Fibroblast of lung (primary cell): ENCODE results near the gene CD1E. TPM values are rescaled to one million over a fixed set of nuclear protein-coding genes. Genes with fewer than 3 reads are reported as not detected.

Experiments
- DNase-seq, 2 donors: peaks; one replicate each; pipeline versions ENCODE4 v3.0.0 to v3.0.0-alpha.2; 2010; ENCODE audit warnings: low read depth in 2 of 2
- H2AFZ ChIP-seq: 2 replicates; pipeline ENCODE4 v1.5.1; 2012; ENCODE audit warnings: low read length, control low read depth, inconsistent platforms
- H3K27ac ChIP-seq: 2 replicates; pipeline ENCODE4 v1.5.1; 2011; ENCODE audit warnings: low read length, control low read depth; ENCODE audit not compliant: insufficient read depth
- H3K27me3 ChIP-seq: 2 replicates; pipeline ENCODE4 v1.5.1; 2011; ENCODE audit warnings: mild to moderate bottlenecking, low read length; ENCODE audit not compliant: control insufficient read depth, insufficient read depth
- H3K36me3 ChIP-seq: 2 replicates; pipeline ENCODE4 v1.5.1; 2011; ENCODE audit warnings: low read length; ENCODE audit not compliant: control insufficient read depth, insufficient read depth
- H3K4me1 ChIP-seq: 2 replicates; pipeline ENCODE4 v1.5.1; 2011; ENCODE audit warnings: low read length; ENCODE audit not compliant: control insufficient read depth, insufficient read depth; ENCODE audit errors: extremely low read depth
- H3K4me2 ChIP-seq: 2 replicates; pipeline ENCODE4 v1.5.1; 2011; ENCODE audit warnings: low read length, control low read depth; ENCODE audit not compliant: insufficient read depth; ENCODE audit errors: extremely low read depth
- H3K4me3 ChIP-seq, 4 experiments: fragments of 200-600 bp in 1 of 4; sonication (generic) in 1 of 4; replicated peaks in 1 of 4; 2 replicates each; pipeline ENCODE4 v1.5.1; 2011 to 2016; ENCODE audit warnings: low read length in 4 of 4, low read depth in 3 of 4, mild to moderate bottlenecking in 3 of 4, control low read depth in 2 of 4, inconsistent platforms in 1 of 4, mixed read lengths in 1 of 4; ENCODE audit not compliant: insufficient read depth in 1 of 4; ENCODE audit errors: control extremely low read depth in 1 of 4
- H3K79me2 ChIP-seq: 2 replicates; pipeline ENCODE4 v1.5.1; 2012; ENCODE audit warnings: mild to moderate bottlenecking, low read length, inconsistent platforms; ENCODE audit not compliant: control insufficient read depth, insufficient read depth
- H3K9ac ChIP-seq: 2 replicates; pipeline ENCODE4 v1.5.1; 2011; ENCODE audit warnings: mild to moderate bottlenecking, low read length, control low read depth; ENCODE audit not compliant: insufficient read depth
- H3K9me3 ChIP-seq: 2 replicates; pipeline ENCODE4 v1.5.1; 2012; ENCODE audit warnings: low read depth, low read length; ENCODE audit not compliant: control insufficient read depth, insufficient read depth
- H4K20me1 ChIP-seq: 2 replicates; pipeline ENCODE4 v1.5.1; 2011; ENCODE audit warnings: low read length; ENCODE audit not compliant: control insufficient read depth, insufficient read depth; ENCODE audit errors: extremely low read depth
- CTCF ChIP-seq, 2 donors: IDR thresholded peaks in 1 of 2; conservative IDR thresholded peaks in 1 of 2; 1 replicate in 1 of 2; 2 replicates in 1 of 2; pipeline ENCODE4 v1.5.1; 2011 to 2012; ENCODE audit warnings: low read length in 2 of 2, control low read depth in 1 of 2, inconsistent platforms in 1 of 2, low read depth in 1 of 2, mild to moderate bottlenecking in 1 of 2
- EZH2 ChIP-seq: IDR thresholded peaks from 2 replicates; pipeline ENCODE4 v1.5.1; 2012; ENCODE audit warnings: low read length, control low read depth, mild to moderate bottlenecking; ENCODE audit errors: missing control alignments
- polyA plus RNA-seq, 2 donors: library from polyadenylated mRNA; depleted of rRNA in 1 of 2; stranded (reverse) in 1 of 2; unstranded in 1 of 2; fragments of >200 nt; gene quantifications; 2 replicates each; pipeline ENCODE4 v1.2.1, GENCODE V29; 2011 to 2012; ENCODE audit warnings: missing spikeins in 1 of 2
- total RNA-seq: library from RNA; depleted of rRNA; stranded (reverse); fragments of >200 nt; gene quantifications from 2 replicates; pipeline ENCODE4 v1.2.1, GENCODE V29; 2014

Gene CD1E
- total and polyA plus RNA-seq, 2 donors (not counting 1 experiment from before 2014, with no cell fraction given), result not detected

GRCh38 chr1:158354255-158354654 is 561 bp downstream of the CD1E start:
- DNase-seq, result no peak
- no peak for TF ChIP-seq EZH2
- TF ChIP-seq CTCF (conservative IDR thresholded peaks at IDR 0.05 in 1 of 2, IDR thresholded peaks at IDR 0.05 in 1 of 2; ENCODE audit: low read depth in 1 of 2, low read length in 2 of 2), result no peak
- Histone ChIP-seq H3K36me3 (no peaks in the 10 kb centered on the region), H3K9me3 (no peaks in the 10 kb centered on the region), H3K27ac (no peak overlapping the region), H3K9ac (no peak overlapping the region), H3K27me3 (no peaks in the 10 kb centered on the region), H3K4me2 (no peak overlapping the region), H3K79me2 (no peaks in the 10 kb centered on the region), H3K4me1 (no peaks in the 10 kb centered on the region), H3K4me3 (no peak overlapping the region), H2AFZ (no peak overlapping the region), H4K20me1 (no peaks in the 10 kb centered on the region)

- no peaks in the 10 kb centered on the region for H3K4me1 ChIP-seq
- no peak overlapping the region for H2AFZ ChIP-seq
- H3K4me2 ChIP-seq, result no peak overlapping the region
- no peak overlapping the region for H3K27ac ChIP-seq
- TF ChIP-seq EZH2 (no peak), CTCF (conservative IDR thresholded peaks at IDR 0.05 in 1 of 2, IDR thresholded peaks at IDR 0.05 in 1 of 2; ENCODE audit: low read depth in 1 of 2, low read length in 2 of 2) (no peak)
- H3K36me3 ChIP-seq, result no peaks in the 10 kb centered on the region
- H3K4me3 ChIP-seq, result no peak overlapping the region
- H3K27me3 ChIP-seq, result no peaks in the 10 kb centered on the region
- no peaks in the 10 kb centered on the region for H4K20me1 ChIP-seq
- no peaks in the 10 kb centered on the region for H3K9me3 ChIP-seq
- no peak for DNase-seq
- no peak overlapping the region for H3K9ac ChIP-seq
- H3K79me2 ChIP-seq, result no peaks in the 10 kb centered on the region
Measured at GRCh38 chr1:158355773-158356285, 2.1 kb downstream of the CD1E start.

GRCh38 chr1:158356616-158357015 is 2.9 kb downstream of the CD1E start:
- H3K9me3 ChIP-seq, result no peaks in the 10 kb centered on the region
- no peak overlapping the region for H3K9ac ChIP-seq
- no peak overlapping the region for H3K4me3 ChIP-seq
- no peak overlapping the region for H2AFZ ChIP-seq
- H3K4me1 ChIP-seq, result no peaks in the 10 kb centered on the region
- H3K79me2 ChIP-seq, result no peaks in the 10 kb centered on the region
- no peaks in the 10 kb centered on the region for H3K36me3 ChIP-seq
- H3K27ac ChIP-seq, result no peak overlapping the region
- no peak for DNase-seq
- no peak for TF ChIP-seq CTCF (conservative IDR thresholded peaks at IDR 0.05 in 1 of 2, IDR thresholded peaks at IDR 0.05 in 1 of 2; ENCODE audit: low read depth in 1 of 2, low read length in 2 of 2)
- TF ChIP-seq EZH2, result no peak
- no peak overlapping the region for H3K4me2 ChIP-seq
- no peaks in the 10 kb centered on the region for H3K27me3 ChIP-seq
- no peaks in the 10 kb centered on the region for H4K20me1 ChIP-seq
